Activated B cell treated with CpG ODN at 0.5 μM for 24 hours (primary cell): Measurements from ENCODE around the gene SRCAP. TPM values are rescaled to one million over a fixed set of nuclear protein-coding genes. Genes with fewer than 3 reads are reported as not detected.

Experiments used
- ATAC-seq: fragments of 200-7000 bp; cut with Tn5 transposase; one replicate; pipeline ENCODE4 v1.10.0; 2021; ENCODE audit warnings: low read depth, mild to moderate bottlenecking, moderate library complexity
- CTCF ChIA-PET: fragments of 350-600 bp; sonication (Branson Sonifier 250); formaldehyde crosslinking; loops from one replicate; lab custom pipeline; 2021; ENCODE audit warnings: antibody characterized with exemption; lab: Charles Lee
- POLR2A ChIA-PET: fragments of 350-600 bp; sonication (Branson Sonifier 250); formaldehyde crosslinking; loops from one replicate; lab custom pipeline; 2021; ENCODE audit warnings: antibody characterized with exemption; lab: Charles Lee
- DNase-seq: peaks from one replicate; pipeline ENCODE4 v3.0.0; 2022
- H3K27ac Mint-ChIP-seq: one replicate; pipeline ENCODE4 v1.8.0; 2020; ENCODE audit warnings: mixed read lengths
- H3K27me3 Mint-ChIP-seq: one replicate; pipeline ENCODE4 v1.8.0; 2021; ENCODE audit warnings: mixed read lengths
- H3K36me3 Mint-ChIP-seq: one replicate; pipeline ENCODE4 v1.8.0; 2021; ENCODE audit warnings: low read depth, mixed read lengths
- H3K4me1 Mint-ChIP-seq: one replicate; pipeline ENCODE4 v1.8.0; 2021; ENCODE audit warnings: mixed read lengths
- H3K4me3 Mint-ChIP-seq: one replicate; pipeline ENCODE4 v1.8.0; 2020; ENCODE audit warnings: mild to moderate bottlenecking, mixed read lengths
- H3K9me3 Mint-ChIP-seq: one replicate; pipeline ENCODE4 v1.8.0; 2020; ENCODE audit warnings: mixed read lengths
- CTCF ChIP-seq: fragments of 200-600 bp; IDR thresholded peaks from one replicate; pipeline ENCODE4 v1.8.0; 2022; ENCODE audit warnings: antibody characterized with exemption, mild to moderate bottlenecking
- intact Hi-C: fragments of 100-400 bp; cut with micrococcal nuclease; formaldehyde crosslinking; loops from one replicate; pipeline ENCODE4 v1.15.1; 2024
- total RNA-seq: library from RNA; stranded (reverse); gene quantifications from 2 replicates; pipeline ENCODE4 v1.2.3, GENCODE V29; 2022

Gene SRCAP
- total RNA-seq, 1 donor from 2014 or later: 123 TPM

- ATAC-seq (no peak), DNase-seq (no peak)
- intact Hi-C loops: loop anchor here (5.0 to 10.0 kb wide), 2 partner anchors 160 to 587 kb away; partner anchors contain the start of gene ALDOA
- H3K9me3 Mint-ChIP-seq: no peaks in the 10 kb centered on the region
- peak overlapping the region; percentile 77 for H3K27ac Mint-ChIP-seq
- H3K4me1 Mint-ChIP-seq: peaks cover 28% of the 10 kb centered on the region
- peaks cover 48% of the 10 kb centered on the region for H3K36me3 Mint-ChIP-seq
- peak overlapping the region; percentile 82 for H3K4me3 Mint-ChIP-seq
- ChIA-PET POLR2A (interaction anchor here (0.6 to 0.8 kb wide), 5 partner anchors 9 to 1006 kb away, joined by 3 to 7 read pairs (median 4); no protein-coding TSS in a partner anchor), CTCF (interaction anchor here (2.7 kb wide), 1 partner anchor 8 kb away, joined by 9 read pairs; no protein-coding TSS in a partner anchor)
- TF ChIP-seq CTCF: no peak
- H3K27me3 Mint-ChIP-seq: no peaks in the 10 kb centered on the region
Observed at GRCh38 chr16:30652005-30652296, 47.0 kb upstream of the SRCAP start.

DNA sequence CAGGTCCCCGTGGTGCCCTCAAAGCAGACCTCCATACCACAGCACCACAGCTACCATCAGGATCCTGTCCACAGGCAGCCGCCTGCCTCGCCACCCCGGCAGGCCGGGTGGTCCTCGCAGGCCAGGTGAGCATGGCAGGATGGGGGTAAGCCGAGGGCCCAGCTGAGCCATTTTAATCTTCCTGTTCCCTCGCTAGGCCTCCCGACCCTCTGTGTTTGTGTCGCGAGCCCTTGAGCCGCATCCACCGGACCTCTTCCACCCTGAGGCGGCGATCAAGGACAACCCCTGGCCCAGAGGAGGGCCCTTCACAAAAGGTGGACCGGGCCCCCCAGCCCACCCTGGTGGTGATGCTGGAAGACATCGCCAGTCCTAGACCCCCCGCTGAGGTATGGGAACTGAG is 46.3 kb upstream of the SRCAP start:
- ChIA-PET POLR2A (interaction anchor here (0.7 kb wide), 2 partner anchors 45 to 1007 kb away, joined by 3 to 7 read pairs; no protein-coding TSS in a partner anchor), CTCF (no interaction called here)
- TF ChIP-seq CTCF: no peak
- Mint-ChIP-seq H3K9me3 (no peaks in the 10 kb centered on the region), H3K36me3 (peaks cover 48% of the 10 kb centered on the region), H3K27me3 (no peaks in the 10 kb centered on the region), H3K4me1 (peaks cover 35% of the 10 kb centered on the region), H3K4me3 (peak overlapping the region; percentile 82), H3K27ac (no peak overlapping the region)
- DNase-seq (no peak), ATAC-seq (no peak)
- intact Hi-C loops: loop anchor here (5.0 to 10.0 kb wide), 2 partner anchors 160 to 588 kb away; partner anchors contain the start of gene ALDOA

GRCh38 chr16:30654856-30655255 is 44.1 kb upstream of the SRCAP start:
- Mint-ChIP-seq H3K36me3 (peaks cover 55% of the 10 kb centered on the region), H3K27me3 (no peaks in the 10 kb centered on the region), H3K27ac (no peak overlapping the region), H3K9me3 (no peaks in the 10 kb centered on the region), H3K4me1 (peaks cover 33% of the 10 kb centered on the region), H3K4me3 (no peak overlapping the region)
- POLR2A ChIA-PET: no interaction called here
- DNase-seq (no peak), ATAC-seq (no peak)
- TF ChIP-seq CTCF: no peak
- intact Hi-C loops: loop anchor here (5.0 to 10.0 kb wide), 2 partner anchors 157 to 590 kb away; partner anchors contain the start of gene ALDOA
- CTCF ChIA-PET: no interaction called here

- no peak for TF ChIP-seq CTCF
- POLR2A ChIA-PET: interaction anchor here (0.5 to 1.3 kb wide), 3 partner anchors 12 to 169 kb away, joined by 3 to 7 read pairs (median 3); no protein-coding TSS in a partner anchor
- no peaks in the 10 kb centered on the region for H3K9me3 Mint-ChIP-seq
- peaks cover 31% of the 10 kb centered on the region for H3K4me1 Mint-ChIP-seq
- DNase-seq (no peak), ATAC-seq (no peak)
- no peaks in the 10 kb centered on the region for H3K27me3 Mint-ChIP-seq
- no peak overlapping the region for H3K4me3 Mint-ChIP-seq
- intact Hi-C loops: loop anchor here (10.0 kb wide), 1 partner anchor 591 kb away; the partner anchor contains the start of gene ALDOA
- peak overlapping the region; percentile 30 for H3K27ac Mint-ChIP-seq
- CTCF ChIA-PET: interaction anchor here (0.8 to 1.3 kb wide), 2 partner anchors 27 to 38 kb away, joined by 3 read pairs; no protein-coding TSS in a partner anchor
- H3K36me3 Mint-ChIP-seq: peaks cover 56% of the 10 kb centered on the region
Observed at GRCh38 chr16:30655815-30656347, 43.1 kb upstream of the SRCAP start.

- intact Hi-C loops: loop anchor here (10.0 kb wide), 1 partner anchor 592 kb away; the partner anchor contains the start of gene ALDOA
- H3K36me3 Mint-ChIP-seq: peaks cover 58% of the 10 kb centered on the region
- CTCF ChIA-PET: interaction anchor here (1.3 kb wide), 1 partner anchor 37 kb away, joined by 3 read pairs; no protein-coding TSS in a partner anchor
- H3K4me1 Mint-ChIP-seq: peaks cover 35% of the 10 kb centered on the region
- no peak for TF ChIP-seq CTCF
- no peak overlapping the region for H3K4me3 Mint-ChIP-seq
- no peaks in the 10 kb centered on the region for H3K27me3 Mint-ChIP-seq
- POLR2A ChIA-PET: interaction anchor here (0.5 to 1.3 kb wide), 4 partner anchors 12 to 170 kb away, joined by 3 to 7 read pairs (median 3); no protein-coding TSS in a partner anchor
- ATAC-seq (no peak), DNase-seq (no peak)
- H3K27ac Mint-ChIP-seq: peak overlapping the region; percentile 77
- no peaks in the 10 kb centered on the region for H3K9me3 Mint-ChIP-seq
Observed at GRCh38 chr16:30656388-30656787, 42.6 kb upstream of the SRCAP start.
